NCI-H82 (cell line): ENCODE data around the gene RER1.
"Not testable (repeated sequence)": the region's sequence is repeated elsewhere in the genome, so short reads cannot be mapped to it uniquely, and the experiment has no call there.

Source experiments
- DNase-seq: peaks from one replicate; lab custom pipeline; 2025; lab: John Stamatoyannopoulos, UW

RER1 gene

GRCh38 chr1:2427976-2428375 lies 36.3 kb downstream of the RER1 start:
- no peak for DNase-seq

DNA sequence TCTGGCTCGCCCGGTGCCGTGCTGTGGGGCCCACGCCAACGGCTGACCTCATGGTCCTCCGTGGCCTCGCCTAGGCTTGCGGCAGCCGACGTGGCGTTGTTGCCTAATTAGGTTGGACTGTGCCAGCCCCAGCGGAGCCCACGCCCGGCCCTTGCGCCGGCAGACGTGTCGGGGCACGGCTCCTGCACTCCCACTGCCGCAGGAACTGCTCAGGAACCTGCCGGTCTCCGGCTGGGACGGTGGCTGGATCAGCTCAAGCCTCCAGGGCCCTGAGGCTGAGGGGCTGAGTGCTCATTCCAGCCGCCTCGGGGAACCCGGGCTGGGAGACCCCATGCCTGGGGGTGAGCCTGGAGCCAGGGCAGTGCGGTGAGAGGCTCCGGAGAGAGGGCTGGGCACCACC lies 36.8 kb downstream of the RER1 start:
- no peak for DNase-seq

GRCh38 chr1:2429780-2430591 lies 38.3 kb downstream of the RER1 start:
- DNase-seq: peak; percentile 54

- no peak for DNase-seq
Observed at GRCh38 chr1:2430592-2430973, 38.9 kb downstream of the RER1 start.

- DNase-seq: no peak
Observed at GRCh38 chr1:2431103-2431502, 39.5 kb downstream of the RER1 start.

- no peak for DNase-seq
Observed at GRCh38 chr1:2431518-2431917, 39.9 kb downstream of the RER1 start.

GRCh38 chr1:2432441-2432844 lies 40.8 kb downstream of the RER1 start:
- DNase-seq: no peak

DNA sequence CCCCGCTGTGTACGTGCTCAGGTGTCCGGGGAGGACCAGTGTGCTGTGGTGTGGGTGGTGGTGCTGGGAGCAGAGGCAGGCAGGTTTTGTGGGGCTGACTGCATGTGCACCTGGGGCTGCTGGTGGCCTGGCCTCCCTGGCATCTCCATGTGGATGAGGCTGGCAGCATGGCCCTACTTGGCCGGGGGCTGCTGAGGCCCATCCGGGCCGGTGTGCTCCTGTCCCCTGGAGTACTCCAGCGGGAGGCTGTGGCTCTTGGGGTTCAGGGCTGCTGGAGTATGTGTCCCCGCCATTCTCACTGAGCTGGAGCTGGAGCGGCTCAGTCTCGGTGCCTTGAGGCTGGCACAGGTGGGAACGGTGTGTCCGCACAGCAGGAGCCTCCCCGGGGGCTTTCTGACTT lies 41.6 kb downstream of the RER1 start:
- no peak for DNase-seq

DNA sequence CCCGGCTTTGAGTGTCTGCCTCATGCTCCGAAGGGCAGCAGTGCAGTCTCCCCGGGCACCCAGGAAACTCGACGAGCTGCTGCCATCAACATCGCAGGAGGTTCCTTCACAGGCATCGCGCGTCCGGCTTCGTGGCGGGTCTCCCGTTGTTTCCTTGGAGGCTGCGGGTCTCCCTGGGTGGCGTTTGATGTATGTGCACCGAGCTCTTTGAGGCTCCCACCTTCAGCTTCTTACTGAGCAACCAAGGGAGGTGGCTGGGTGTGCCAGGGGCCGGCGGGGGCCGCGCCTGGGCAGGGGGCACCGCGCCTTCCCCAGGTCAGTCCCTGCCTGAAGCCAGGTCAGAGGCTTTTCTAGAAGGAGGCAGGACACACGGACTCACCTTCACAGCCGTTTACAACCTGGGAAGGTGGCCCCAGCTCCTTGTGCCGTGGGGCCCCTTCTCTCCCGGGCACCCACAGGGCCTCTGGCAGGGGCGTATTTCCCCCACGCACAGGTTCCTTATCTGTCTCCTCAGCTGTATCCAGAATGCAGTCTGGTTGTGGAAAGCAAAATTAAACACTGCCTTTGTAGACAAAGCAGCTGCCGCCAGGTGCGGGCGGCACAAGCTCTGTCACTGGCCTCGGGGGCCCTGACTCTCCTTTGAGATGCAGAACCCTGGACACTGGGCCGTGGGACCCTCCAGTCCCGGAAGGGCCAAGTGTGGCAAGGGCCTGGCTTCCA lies 42.5 kb downstream of the RER1 start:
- no peak for DNase-seq

GRCh38 chr1:2435091-2435490 lies 43.5 kb downstream of the RER1 start:
- DNase-seq: no peak

GRCh38 chr1:2435746-2436355 lies 44.2 kb downstream of the RER1 start:
- DNase-seq: no peak

- no peak for DNase-seq
Observed at GRCh38 chr1:2436876-2437275, 45.2 kb downstream of the RER1 start.

GRCh38 chr1:2437617-2438016 lies 46.0 kb downstream of the RER1 start:
- DNase-seq: no peak

DNA sequence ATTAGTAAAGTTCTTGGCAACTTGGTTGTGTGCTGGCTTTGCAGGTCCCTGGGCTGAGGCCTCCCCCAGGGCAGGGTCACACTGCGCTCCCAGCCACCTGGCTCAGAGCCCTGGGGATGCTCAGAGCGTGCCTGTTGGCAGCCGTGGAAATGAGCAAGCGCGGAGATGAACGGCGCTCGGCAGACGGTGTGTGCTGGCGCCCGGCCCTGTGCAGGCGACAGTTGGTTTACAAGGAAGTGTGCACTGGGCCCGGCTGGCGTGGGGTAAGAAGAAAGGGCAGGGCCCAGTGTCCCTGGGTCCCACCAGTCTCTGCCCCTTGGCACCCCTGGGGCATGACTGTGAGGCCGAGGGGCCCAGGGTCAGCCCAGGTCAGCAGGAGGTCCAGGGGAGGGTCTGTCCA lies 46.4 kb downstream of the RER1 start:
- DNase-seq: no peak

DNA sequence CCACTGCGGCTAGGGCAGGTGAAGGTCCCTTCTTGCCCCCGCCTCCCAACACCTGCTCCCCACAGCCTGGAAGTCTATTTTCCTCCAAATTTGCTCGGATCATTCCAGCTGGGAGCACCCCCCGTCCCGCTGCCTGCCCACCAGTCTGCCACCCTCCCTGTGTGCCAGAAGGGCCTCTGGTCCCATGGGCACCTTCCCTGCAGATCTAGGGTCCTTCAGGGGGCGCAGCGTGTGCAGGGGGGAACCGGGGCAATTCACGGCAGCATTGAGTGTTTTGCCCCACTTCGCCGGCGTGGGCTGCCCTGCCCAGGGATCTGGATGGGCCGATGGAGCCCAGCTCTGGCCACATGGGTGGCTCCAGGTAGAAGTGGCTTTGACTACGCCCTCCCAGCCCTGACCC lies 47.0 kb downstream of the RER1 start:
- DNase-seq: no peak

GRCh38 chr1:2439369-2439768 lies 47.7 kb downstream of the RER1 start:
- DNase-seq: no peak

GRCh38 chr1:2440346-2440745 lies 48.7 kb downstream of the RER1 start:
- not testable (repeated sequence) for DNase-seq

- DNase-seq: no peak
Observed at GRCh38 chr1:2441746-2442145, 50.1 kb downstream of the RER1 start.

DNA sequence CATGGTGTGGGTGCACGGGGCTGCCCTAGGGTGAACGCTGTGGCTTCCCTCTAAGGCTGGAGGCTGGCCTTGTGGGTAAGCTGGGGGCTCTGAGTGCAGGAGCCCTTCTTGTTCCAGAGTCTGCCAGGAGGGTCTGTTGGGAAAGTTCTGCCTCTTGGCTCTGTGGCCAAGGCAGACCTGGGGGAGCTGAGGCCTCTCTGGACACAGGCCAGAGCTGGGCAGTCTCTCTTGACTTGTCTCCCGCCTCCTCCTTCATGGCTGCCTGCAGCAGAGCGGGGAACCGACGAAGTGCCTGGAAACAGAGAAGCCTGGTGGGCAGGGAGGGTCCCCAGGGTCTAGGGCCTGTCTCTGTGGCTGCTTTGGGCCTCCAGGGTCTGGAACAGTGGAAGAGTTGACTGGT lies 51.0 kb downstream of the RER1 start:
- DNase-seq: no peak

GRCh38 chr1:2443277-2444137 lies 51.9 kb downstream of the RER1 start:
- DNase-seq: peak; percentile 65

DNA sequence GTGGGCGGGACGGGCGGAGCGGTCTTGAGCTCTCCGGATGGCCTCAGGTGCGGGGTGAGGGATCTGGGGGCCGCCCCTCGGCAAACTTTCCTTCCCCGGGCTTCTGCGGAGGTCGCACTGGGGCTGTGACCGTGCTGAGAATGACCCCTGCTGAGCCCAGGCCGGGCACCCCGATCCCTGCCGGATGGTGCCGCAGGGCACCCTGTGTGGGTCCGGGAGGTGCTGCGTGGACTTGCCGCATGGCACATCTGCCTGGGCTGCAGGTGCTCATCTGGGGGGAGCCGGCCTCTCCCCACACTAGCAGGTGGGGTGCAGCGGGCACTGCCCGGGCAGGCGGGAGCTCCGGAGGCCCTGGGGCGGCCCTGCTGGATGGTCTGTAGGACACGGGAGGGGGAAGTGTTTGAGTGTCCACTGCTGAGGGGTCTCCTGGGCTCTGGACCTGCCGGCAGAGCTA lies 52.5 kb downstream of the RER1 start:
- no peak for DNase-seq

GRCh38 chr1:2445162-2445822 lies 53.7 kb downstream of the RER1 start:
- DNase-seq: peak; percentile 33
